GM18508 (cell line): ENCODE results near the gene PAQR8.
"Not testable (repeated sequence)": the region's sequence is repeated elsewhere in the genome, so short reads cannot be mapped to it uniquely, and the experiment has no call there.

Experiments used
- ATAC-seq: cut with Tn5 transposase; IDR thresholded peaks from one replicate; pipeline ENCODE4 v1.9.1; 2021; ENCODE audit warnings: moderate number of reproducible peaks; ENCODE audit not compliant: insufficient read depth, unreplicated experiment

PAQR8 gene

GRCh38 chr6:52405243-52405642 is 43.3 kb downstream of the PAQR8 start:
- no peak for ATAC-seq

GRCh38 chr6:52407467-52407866 is 45.5 kb downstream of the PAQR8 start:
- ATAC-seq: no peak

GRCh38 chr6:52409499-52409898 is 47.5 kb downstream of the PAQR8 start:
- ATAC-seq: no peak

- no peak for ATAC-seq
Observed at GRCh38 chr6:52410979-52411378, 49.0 kb downstream of the PAQR8 start.

- ATAC-seq: no peak
Observed at GRCh38 chr6:52411911-52412310, 50.0 kb downstream of the PAQR8 start.

GRCh38 chr6:52415333-52415732 is 53.4 kb downstream of the PAQR8 start:
- no peak for ATAC-seq

GRCh38 chr6:52415917-52416628 is 54.1 kb downstream of the PAQR8 start:
- ATAC-seq: no peak

- ATAC-seq: no peak
Observed at GRCh38 chr6:52416629-52417151, 54.7 kb downstream of the PAQR8 start.

- no peak for ATAC-seq
Observed at GRCh38 chr6:52417675-52418111, 55.7 kb downstream of the PAQR8 start.

GRCh38 chr6:52418606-52419005 is 56.7 kb downstream of the PAQR8 start:
- ATAC-seq: no peak

- peak; percentile 84 for ATAC-seq
Observed at GRCh38 chr6:52419809-52420667, 58.1 kb downstream of the PAQR8 start, which contains the start of gene EFHC1. TSS of gene EFHC1 (plus strand) at chr6:52420342. CDS start at chr6:52420411, 69 bp downstream.

- no peak for ATAC-seq
Observed at GRCh38 chr6:52420668-52421358, 58.9 kb downstream of the PAQR8 start.

GRCh38 chr6:52422156-52422555 is 60.2 kb downstream of the PAQR8 start:
- ATAC-seq: no peak

GRCh38 chr6:52423448-52423847 is 61.5 kb downstream of the PAQR8 start:
- ATAC-seq: no peak

- ATAC-seq: no peak
Observed at GRCh38 chr6:52423971-52424381, 62.0 kb downstream of the PAQR8 start.

GRCh38 chr6:52424513-52424912 is 62.6 kb downstream of the PAQR8 start:
- no peak for ATAC-seq

- no peak for ATAC-seq
Observed at GRCh38 chr6:52426667-52427066, 64.7 kb downstream of the PAQR8 start.

- ATAC-seq: not testable (repeated sequence)
Observed at GRCh38 chr6:52433294-52433693, 71.3 kb downstream of the PAQR8 start.

GRCh38 chr6:52435345-52435744 is 73.4 kb downstream of the PAQR8 start:
- ATAC-seq: no peak

- ATAC-seq: no peak
Observed at GRCh38 chr6:52438926-52439325, 77.0 kb downstream of the PAQR8 start.

GRCh38 chr6:52454556-52454955 is 92.6 kb downstream of the PAQR8 start:
- ATAC-seq: no peak
